ENCODE measurements around the gene SEMA4D. TPM values are rescaled to one million over a fixed set of nuclear protein-coding genes. Genes with fewer than 3 reads are reported as not detected.

The SEMA4D gene
- total and polyA plus RNA-seq, 2 of the 13 experiments (the other 11 are each of a cell fraction or from before 2014, with no cell fraction given): 0.13 to 0.16 TPM

DNA sequence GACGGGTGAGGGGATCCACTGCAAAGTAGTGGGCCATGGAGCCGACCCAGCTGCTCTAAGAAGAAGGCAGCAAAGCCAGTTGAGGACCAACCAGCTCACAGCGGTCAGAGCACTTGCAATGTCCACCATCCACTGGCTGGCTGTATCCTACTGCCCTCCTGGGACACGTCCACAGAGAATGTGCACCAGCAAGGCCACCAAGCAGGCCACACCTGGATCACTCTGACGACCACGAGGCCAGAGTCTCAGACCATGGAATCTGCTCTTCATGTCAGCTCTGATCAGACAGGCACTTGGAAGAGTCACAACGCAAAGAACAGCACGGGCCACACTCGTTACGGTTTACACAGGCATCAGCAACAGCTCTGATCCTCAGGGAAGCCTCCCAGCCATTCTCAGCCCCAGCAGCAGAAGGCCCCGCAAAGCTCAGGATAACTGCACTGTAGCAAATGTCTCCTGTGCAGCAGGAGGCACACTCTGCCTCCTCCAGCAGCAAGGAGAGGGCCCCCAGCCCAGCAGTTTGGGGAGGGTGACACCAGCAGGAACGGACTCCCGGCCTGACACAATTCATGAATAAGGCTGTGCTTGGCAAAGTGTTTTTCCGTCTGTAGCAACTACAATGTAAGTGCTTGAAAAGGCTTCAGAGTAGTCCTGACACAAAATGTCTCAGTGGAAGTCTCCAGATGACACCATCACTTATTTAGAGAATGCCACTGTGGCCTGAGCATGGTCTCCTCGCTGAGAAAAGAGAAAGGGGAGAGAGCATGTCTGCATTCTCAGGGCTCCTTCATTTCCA, 15.7 kb downstream of the SEMA4D start:
- no peak overlapping the region for H3K9ac ChIP-seq (ENCODE audit: insufficient read depth, low read depth, low read length)
- H2AFZ ChIP-seq (ENCODE audit: low read length): no peak overlapping the region
- no peak overlapping the region for H3K27ac ChIP-seq (ENCODE audit: extremely low read length, insufficient read depth, low read length)
- no peaks in the 10 kb centered on the region for H3K4me1 ChIP-seq (ENCODE audit: insufficient read depth, low read length)
- H3K79me2 ChIP-seq (ENCODE audit: insufficient read depth, low read length): no peaks in the 10 kb centered on the region
- no peaks in the 10 kb centered on the region for H3K36me3 ChIP-seq (replicated peaks in 1 of 2; ENCODE audit: control insufficient read depth in 1 of 2, insufficient read depth in 2 of 2, low read length in 2 of 2)
- in situ Hi-C loops (cut with HindIII; ENCODE audit: extremely low pct_ligation_motif_present, low pct_unique_long_range_greater_than_20kb) (no loop called here), intact Hi-C loops (cut with micrococcal nuclease; ENCODE audit: unreplicated experiment) (no loop called here)
- no peaks in the 10 kb centered on the region for H3K9me3 ChIP-seq (ENCODE audit: low read length)
- no peak overlapping the region for H3K4me2 ChIP-seq (ENCODE audit: low read depth, low read length)
- no peak for DNase-seq (ENCODE audit: low spot score)
- ATAC-seq: no peak
- no peak overlapping the region for H3K4me3 ChIP-seq (replicated peaks in 1 of 3; ENCODE audit: insufficient read depth in 1 of 3, low read depth in 2 of 3, low read length in 3 of 3)
- ChIA-PET CTCF (ENCODE audit: low intra/inter-chr PET ratio, low total read pairs) (no interaction called here), POLR2A (no interaction called here)
- TF ChIP-seq, protein P1, sequence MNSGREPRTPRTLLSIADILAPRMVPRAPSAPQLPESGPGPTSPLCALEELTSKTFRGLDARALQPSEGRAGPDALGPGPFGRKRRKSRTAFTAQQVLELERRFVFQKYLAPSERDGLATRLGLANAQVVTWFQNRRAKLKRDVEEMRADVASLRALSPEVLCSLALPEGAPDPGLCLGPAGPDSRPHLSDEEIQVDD (CRISPR knock-in tag; IDR thresholded peaks at IDR 0.05; ENCODE audit: borderline replicate concordance): no peak
- TF ChIP-seq, protein P2, sequence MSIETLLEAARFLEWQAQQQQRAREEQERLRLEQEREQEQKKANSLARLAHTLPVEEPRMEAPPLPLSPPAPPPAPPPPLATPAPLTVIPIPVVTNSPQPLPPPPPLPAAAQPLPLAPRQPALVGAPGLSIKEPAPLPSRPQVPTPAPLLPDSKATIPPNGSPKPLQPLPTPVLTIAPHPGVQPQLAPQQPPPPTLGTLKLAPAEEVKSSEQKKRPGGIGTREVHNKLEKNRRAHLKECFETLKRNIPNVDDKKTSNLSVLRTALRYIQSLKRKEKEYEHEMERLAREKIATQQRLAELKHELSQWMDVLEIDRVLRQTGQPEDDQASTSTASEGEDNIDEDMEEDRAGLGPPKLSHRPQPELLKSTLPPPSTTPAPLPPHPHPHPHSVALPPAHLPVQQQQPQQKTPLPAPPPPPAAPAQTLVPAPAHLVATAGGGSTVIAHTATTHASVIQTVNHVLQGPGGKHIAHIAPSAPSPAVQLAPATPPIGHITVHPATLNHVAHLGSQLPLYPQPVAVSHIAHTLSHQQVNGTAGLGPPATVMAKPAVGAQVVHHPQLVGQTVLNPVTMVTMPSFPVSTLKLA (IDR thresholded peaks at IDR 0.05): 0 out of 2 replicates have a peak, but pooled peaks have one; percentile 13
- no peaks in the 10 kb centered on the region for H4K20me1 ChIP-seq (ENCODE audit: insufficient read depth, low read length)
- BruUV-seq (replicated peaks): no TSS peak
- FAIRE-seq: no peak
- 24% methylated on average over 4 of the region's 15 CpGs for WGBS (ENCODE audit: low lambda C conversion rate)
- H3K27me3 ChIP-seq (ENCODE audit: control insufficient read depth in 1 of 2, insufficient read depth in 2 of 2, low read length in 2 of 2): peaks cover 2 to 12% of the 10 kb centered on the region in 2 experiments; a peak in 2 of 5 replicates

DNA sequence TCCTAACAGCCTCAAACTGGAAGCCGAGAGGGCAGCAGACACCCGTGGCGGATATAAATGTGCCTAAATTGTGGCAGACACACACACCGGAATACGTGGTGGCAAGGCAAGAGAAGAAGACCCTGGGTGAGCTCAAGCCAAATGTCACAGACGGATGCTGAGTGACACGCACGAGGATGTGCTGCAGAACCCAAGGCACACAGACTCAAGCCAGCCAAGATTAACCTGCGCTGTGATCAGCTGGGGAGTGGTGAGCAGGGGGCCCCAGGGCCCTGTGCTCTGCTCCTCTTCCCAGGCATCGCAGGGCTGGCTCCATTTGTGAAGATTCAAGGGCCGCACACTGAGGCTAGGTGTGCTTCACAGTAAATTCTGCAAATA, 16.4 kb downstream of the SEMA4D start:
- H3K4me2 ChIP-seq (ENCODE audit: low read depth, low read length): no peak overlapping the region
- H3K4me3 ChIP-seq (replicated peaks in 1 of 3; ENCODE audit: insufficient read depth in 1 of 3, low read depth in 2 of 3, low read length in 3 of 3): no peak overlapping the region
- 58% methylated on average over 11 of the region's 11 CpGs for WGBS (ENCODE audit: low lambda C conversion rate)
- no peak overlapping the region for H3K27ac ChIP-seq (ENCODE audit: extremely low read length, insufficient read depth, low read length)
- no TSS peak for BruUV-seq (replicated peaks)
- no peak for ATAC-seq
- ChIA-PET POLR2A (no interaction called here), CTCF (ENCODE audit: low intra/inter-chr PET ratio, low total read pairs) (no interaction called here)
- H3K4me1 ChIP-seq (ENCODE audit: insufficient read depth, low read length): no peaks in the 10 kb centered on the region
- peaks cover 2 to 15% of the 10 kb centered on the region in 2 experiments; a peak in 2 of 5 replicates for H3K27me3 ChIP-seq (ENCODE audit: control insufficient read depth in 1 of 2, insufficient read depth in 2 of 2, low read length in 2 of 2)
- H3K9ac ChIP-seq (ENCODE audit: insufficient read depth, low read depth, low read length): no peak overlapping the region
- FAIRE-seq: no peak
- DNase-seq (ENCODE audit: low spot score): no peak
- no peaks in the 10 kb centered on the region for H3K79me2 ChIP-seq (ENCODE audit: insufficient read depth, low read length)
- no peaks in the 10 kb centered on the region for H3K36me3 ChIP-seq (replicated peaks in 1 of 2; ENCODE audit: control insufficient read depth in 1 of 2, insufficient read depth in 2 of 2, low read length in 2 of 2)
- H4K20me1 ChIP-seq (ENCODE audit: insufficient read depth, low read length): no peaks in the 10 kb centered on the region
- no peak overlapping the region for H2AFZ ChIP-seq (ENCODE audit: low read length)
- H3K9me3 ChIP-seq (ENCODE audit: low read length): no peaks in the 10 kb centered on the region
- intact Hi-C loops (cut with micrococcal nuclease; ENCODE audit: unreplicated experiment): no loop called here
- in situ Hi-C loops (cut with HindIII; ENCODE audit: extremely low pct_ligation_motif_present, low pct_unique_long_range_greater_than_20kb): no loop called here
- no peak for TF ChIP-seq SPEN (CRISPR knock-in tag; IDR thresholded peaks at IDR 0.05; ENCODE audit: low read depth)
- no peak for TF ChIP-seq ZNF431 (CRISPR knock-in tag; IDR thresholded peaks at IDR 0.05; ENCODE audit: borderline replicate concordance, low read depth)
- TF ChIP-seq, protein P3, sequence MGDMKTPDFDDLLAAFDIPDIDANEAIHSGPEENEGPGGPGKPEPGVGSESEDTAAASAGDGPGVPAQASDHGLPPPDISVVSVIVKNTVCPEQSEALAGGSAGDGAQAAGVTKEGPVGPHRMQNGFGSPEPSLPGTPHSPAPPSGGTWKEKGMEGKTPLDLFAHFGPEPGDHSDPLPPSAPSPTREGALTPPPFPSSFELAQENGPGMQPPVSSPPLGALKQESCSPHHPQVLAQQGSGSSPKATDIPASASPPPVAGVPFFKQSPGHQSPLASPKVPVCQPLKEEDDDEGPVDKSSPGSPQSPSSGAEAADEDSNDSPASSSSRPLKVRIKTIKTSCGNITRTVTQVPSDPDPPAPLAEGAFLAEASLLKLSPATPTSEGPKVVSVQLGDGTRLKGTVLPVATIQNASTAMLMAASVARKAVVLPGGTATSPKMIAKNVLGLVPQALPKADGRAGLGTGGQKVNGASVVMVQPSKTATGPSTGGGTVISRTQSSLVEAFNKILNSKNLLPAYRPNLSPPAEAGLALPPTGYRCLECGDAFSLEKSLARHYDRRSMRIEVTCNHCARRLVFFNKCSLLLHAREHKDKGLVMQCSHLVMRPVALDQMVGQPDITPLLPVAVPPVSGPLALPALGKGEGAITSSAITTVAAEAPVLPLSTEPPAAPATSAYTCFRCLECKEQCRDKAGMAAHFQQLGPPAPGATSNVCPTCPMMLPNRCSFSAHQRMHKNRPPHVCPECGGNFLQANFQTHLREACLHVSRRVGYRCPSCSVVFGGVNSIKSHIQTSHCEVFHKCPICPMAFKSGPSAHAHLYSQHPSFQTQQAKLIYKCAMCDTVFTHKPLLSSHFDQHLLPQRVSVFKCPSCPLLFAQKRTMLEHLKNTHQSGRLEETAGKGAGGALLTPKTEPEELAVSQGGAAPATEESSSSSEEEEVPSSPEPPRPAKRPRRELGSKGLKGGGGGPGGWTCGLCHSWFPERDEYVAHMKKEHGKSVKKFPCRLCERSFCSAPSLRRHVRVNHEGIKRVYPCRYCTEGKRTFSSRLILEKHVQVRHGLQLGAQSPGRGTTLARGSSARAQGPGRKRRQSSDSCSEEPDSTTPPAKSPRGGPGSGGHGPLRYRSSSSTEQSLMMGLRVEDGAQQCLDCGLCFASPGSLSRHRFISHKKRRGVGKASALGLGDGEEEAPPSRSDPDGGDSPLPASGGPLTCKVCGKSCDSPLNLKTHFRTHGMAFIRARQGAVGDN (CRISPR knock-in tag; IDR thresholded peaks at IDR 0.05): no peak
- TF ChIP-seq TCF7L2 (IDR thresholded peaks at IDR 0.05; ENCODE audit: low read depth, low read length): no peak
- no peak for TF ChIP-seq ZNF230 (CRISPR knock-in tag; IDR thresholded peaks at IDR 0.05)
- TF ChIP-seq ZNF224 (CRISPR knock-in tag; IDR thresholded peaks at IDR 0.05): no peak
- TF ChIP-seq ZFP62 (CRISPR knock-in tag; IDR thresholded peaks at IDR 0.05): no peak
- no peak for TF ChIP-seq ZMAT3 (CRISPR knock-in tag; conservative IDR thresholded peaks at IDR 0.05)
- TF ChIP-seq ARNTL (CRISPR knock-in tag; IDR thresholded peaks at IDR 0.05): no peak
- no peak for TF ChIP-seq TAF1 (CRISPR knock-in tag; IDR thresholded peaks at IDR 0.05)
